ENCODE data around the gene KCNQ1.

KCNQ1 gene

GRCh38 chr11:2461253-2461955 is 16.6 kb downstream of the KCNQ1 start:
- TF ChIP-seq CTCF (IDR thresholded peaks at IDR 0.05; ENCODE audit: insufficient read depth, low read depth, low read length, missing control alignments): no peak
- H3K4me3 ChIP-seq (ENCODE audit: low read depth, low read length): no peak overlapping the region
- no peak for DNase-seq (ENCODE audit: low read depth)

DNA sequence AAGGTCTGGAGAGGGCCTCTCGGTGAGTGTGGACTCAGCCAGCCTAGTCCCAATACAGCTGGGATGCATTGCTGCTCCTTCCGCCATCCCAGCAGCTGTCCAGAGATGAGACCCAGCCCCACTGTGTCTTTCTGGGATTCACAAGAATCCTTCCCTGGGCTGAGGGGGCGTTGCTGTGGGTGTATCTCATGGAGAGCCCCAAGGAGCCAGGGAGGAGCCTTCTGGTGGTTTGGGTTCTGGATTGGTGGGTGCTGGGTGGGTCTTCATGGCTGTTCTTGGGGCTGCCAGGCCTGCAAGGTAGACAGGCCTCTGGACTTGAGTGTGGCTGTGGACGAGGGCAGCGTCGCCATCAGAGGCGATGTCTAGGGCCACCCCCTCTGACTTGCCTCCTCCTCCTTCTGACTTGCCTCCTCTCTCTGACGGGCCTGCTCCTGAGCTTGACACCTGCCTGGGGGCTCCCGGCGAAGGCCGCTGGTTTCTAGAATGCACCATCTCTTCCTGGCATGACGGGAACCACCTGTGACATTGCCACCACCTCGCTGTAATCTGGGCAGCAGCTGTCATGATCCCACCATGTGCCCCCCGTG is 17.2 kb downstream of the KCNQ1 start:
- TF ChIP-seq CTCF (IDR thresholded peaks at IDR 0.05; ENCODE audit: insufficient read depth, low read depth, low read length, missing control alignments): no peak
- H3K4me3 ChIP-seq (ENCODE audit: low read depth, low read length): no peak overlapping the region
- DNase-seq (ENCODE audit: low read depth): no peak

DNA sequence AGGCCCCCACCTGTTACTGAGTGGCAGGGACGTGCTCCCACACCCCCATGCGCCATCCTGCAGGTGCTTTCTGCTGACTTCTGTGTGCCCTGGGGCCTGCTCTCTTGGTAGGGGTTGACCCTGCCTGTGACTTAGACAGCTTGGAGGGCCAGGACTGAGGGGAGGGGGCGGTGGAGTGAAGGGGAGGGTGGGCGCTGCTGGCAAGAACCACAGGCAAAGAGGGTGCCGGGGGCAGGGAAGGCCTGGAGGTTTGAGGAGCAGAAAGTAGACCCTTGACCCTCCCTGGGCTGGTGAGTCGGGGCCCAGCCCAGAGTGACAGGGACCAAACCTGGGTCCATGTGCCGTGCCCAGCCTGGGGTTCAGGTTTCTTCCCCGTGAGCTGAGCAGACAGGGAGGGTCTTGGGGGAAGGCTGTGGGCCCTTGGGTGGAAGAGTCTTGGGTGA is 17.8 kb downstream of the KCNQ1 start:
- no peak for DNase-seq (ENCODE audit: low read depth)
- TF ChIP-seq CTCF (IDR thresholded peaks at IDR 0.05; ENCODE audit: insufficient read depth, low read depth, low read length, missing control alignments): no peak
- no peak overlapping the region for H3K4me3 ChIP-seq (ENCODE audit: low read depth, low read length)

GRCh38 chr11:2462986-2463765 is 18.4 kb downstream of the KCNQ1 start:
- no peak for TF ChIP-seq CTCF (IDR thresholded peaks at IDR 0.05; ENCODE audit: insufficient read depth, low read depth, low read length, missing control alignments)
- no peak overlapping the region for H3K4me3 ChIP-seq (ENCODE audit: low read depth, low read length)
- no peak for DNase-seq (ENCODE audit: low read depth)

DNA sequence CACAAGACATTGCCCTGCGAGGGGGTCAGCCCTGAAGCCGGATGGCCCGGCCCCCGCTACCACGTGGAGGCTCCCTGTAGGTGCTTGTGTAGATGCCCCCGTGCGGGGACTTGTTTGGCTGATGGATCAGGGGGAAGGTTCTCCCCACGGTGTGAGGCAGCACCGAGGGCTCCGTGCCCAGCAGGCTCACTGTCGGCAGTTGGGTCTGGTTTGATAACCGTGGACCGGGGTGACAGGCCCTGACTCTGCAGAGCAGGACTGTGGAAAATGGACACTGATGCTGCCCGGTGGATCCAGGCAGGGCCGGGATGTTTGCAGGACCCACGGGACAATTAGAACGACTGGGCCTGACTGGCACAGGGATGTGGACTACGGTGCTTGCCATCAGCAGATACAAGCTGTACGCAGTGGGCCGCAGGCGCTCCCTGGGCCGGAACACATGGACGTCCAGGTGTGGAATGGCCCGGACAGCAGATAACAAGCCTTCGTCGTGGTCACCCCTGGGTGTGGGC is 19.0 kb downstream of the KCNQ1 start:
- TF ChIP-seq CTCF (IDR thresholded peaks at IDR 0.05; ENCODE audit: insufficient read depth, low read depth, low read length, missing control alignments): no peak
- no peak overlapping the region for H3K4me3 ChIP-seq (ENCODE audit: low read depth, low read length)
- DNase-seq (ENCODE audit: low read depth): no peak

- no peak for TF ChIP-seq CTCF (IDR thresholded peaks at IDR 0.05; ENCODE audit: insufficient read depth, low read depth, low read length, missing control alignments)
- H3K4me3 ChIP-seq (ENCODE audit: low read depth, low read length): no peak overlapping the region
- no peak for DNase-seq (ENCODE audit: low read depth)
Observed at GRCh38 chr11:2464451-2465165, 19.8 kb downstream of the KCNQ1 start.
